H1 (cell line): ENCODE results near the gene SART1. TPM values are rescaled to one million over a fixed set of nuclear protein-coding genes. Genes with fewer than 3 reads are reported as not detected.
A peak's percentile ranks its signal among the peaks of the same experiment; 100 is the strongest.

Experiments used
- CTCF ChIA-PET: fragments of 300-600 bp; sonication (Branson Sonifier 250); formaldehyde crosslinking; loops from one replicate; lab custom pipeline; 2021; ENCODE audit not compliant: partially characterized antibody; lab: Charles Lee
- POLR2A ChIA-PET: fragments of 300-600 bp; sonication (Branson Sonifier 250); formaldehyde crosslinking; loops from one replicate; lab custom pipeline; 2021; ENCODE audit warnings: inconsistent platforms; ENCODE audit not compliant: partially characterized antibody; lab: Charles Lee
- DNase-seq, 2 experiments: peaks; one replicate each; pipeline versions ENCODE4 v3.0.0 to v3.0.0-alpha.2; 2010 to 2022; ENCODE audit warnings: low spot score in 2 of 2, low read depth in 1 of 2, mixed read lengths in 1 of 2
- FAIRE-seq: peaks from 2 replicates; lab custom pipeline; 2011; peaks lifted over from hg19 to GRCh38; lab: Jason Lieb, UNC
- H2AFZ ChIP-seq: 2 replicates; pipeline ENCODE4 v1.8.1; 2012; ENCODE audit warnings: low read length, inconsistent platforms
- H2AK5ac ChIP-seq: 2 replicates; pipeline ENCODE4 v1.6.1; 2013; ENCODE audit warnings: low read depth, low read length
- H2BK120ac ChIP-seq: replicated peaks from 2 replicates; pipeline ENCODE3; 2013; ENCODE audit warnings: low read depth, low read length, inconsistent platforms
- H2BK12ac ChIP-seq: 2 replicates; pipeline ENCODE4 v1.6.1; 2013; ENCODE audit warnings: low read depth, low read length
- H2BK15ac ChIP-seq: 2 replicates; pipeline ENCODE4 v1.6.1; 2013; ENCODE audit warnings: low read length
- H2BK20ac ChIP-seq: 2 replicates; pipeline ENCODE4 v1.6.1; 2013; ENCODE audit warnings: low read length
- H2BK5ac ChIP-seq: 2 replicates; pipeline ENCODE4 v1.6.1; 2013; ENCODE audit warnings: low read depth, low read length
- H3K14ac ChIP-seq: 2 replicates; pipeline ENCODE4 v1.6.1; 2013; ENCODE audit warnings: inconsistent platforms; ENCODE audit not compliant: insufficient read length
- H3K18ac ChIP-seq: 2 replicates; pipeline ENCODE4 v1.6.1; 2013; ENCODE audit warnings: low read length; ENCODE audit errors: extremely low read depth
- H3K23ac ChIP-seq: 2 replicates; pipeline ENCODE4 v1.6.1; 2013; ENCODE audit warnings: inconsistent platforms; ENCODE audit not compliant: insufficient read length
- H3K23me2 ChIP-seq: 2 replicates; pipeline ENCODE4 v1.6.1; 2013; ENCODE audit warnings: low read depth, low read length
- H3K27ac ChIP-seq: 2 replicates; pipeline ENCODE4 v1.6.1; 2011; ENCODE audit warnings: low read depth, low read length, inconsistent platforms
- H3K27me3 ChIP-seq, 4 experiments: replicated peaks in 1 of 4; 1 replicate in 1 of 4; 2 replicates in 3 of 4; pipeline versions ENCODE4 v1.6.1 to v1.8.1; 2011 to 2013; ENCODE audit warnings: low read length in 3 of 4, mild to moderate bottlenecking in 3 of 4, inconsistent platforms in 2 of 4, mixed read lengths in 2 of 4, moderate library complexity in 1 of 4; ENCODE audit not compliant: control insufficient read depth in 3 of 4, insufficient read depth in 3 of 4; ENCODE audit errors: extremely low read depth in 1 of 4
- H3K36me3 ChIP-seq, 4 experiments: 2 replicates each; pipeline versions ENCODE4 v1.6.1 to v1.8.1; 2011 to 2013; ENCODE audit warnings: mild to moderate bottlenecking in 4 of 4, low read length in 3 of 4, moderate library complexity in 2 of 4, control low read depth in 1 of 4, inconsistent platforms in 1 of 4; ENCODE audit not compliant: insufficient read depth in 4 of 4, control insufficient read depth in 2 of 4
- H3K4ac ChIP-seq: replicated peaks from 2 replicates; pipeline ENCODE3; 2013; ENCODE audit warnings: low read length, low read depth, mixed read lengths, inconsistent platforms; ENCODE audit not compliant: insufficient read length
- H3K4me1 ChIP-seq, 4 experiments: replicated peaks in 1 of 4; 1 replicate in 1 of 4; 2 replicates in 3 of 4; pipeline versions ENCODE4 v1.6.1 to v1.8.1; 2011 to 2013; ENCODE audit warnings: low read length in 3 of 4, inconsistent platforms in 2 of 4, mixed read lengths in 1 of 4; ENCODE audit not compliant: insufficient read depth in 4 of 4, control insufficient read depth in 3 of 4
- H3K4me2 ChIP-seq, 2 experiments: 2 replicates each; pipeline versions ENCODE4 v1.6.1 to v1.8.1; 2011 to 2013; ENCODE audit warnings: low read depth in 2 of 2, low read length in 2 of 2, control low read depth in 1 of 2, inconsistent platforms in 1 of 2, mild to moderate bottlenecking in 1 of 2; ENCODE audit not compliant: insufficient read depth in 1 of 2
- H3K4me3 ChIP-seq, 4 experiments: fragments of 200-600, 300-600 bp in 1 of 4; sonication (generic), shearing (Covaris generic), sonication (Bioruptor Twin) in 1 of 4; 2 replicates each; pipeline versions ENCODE4 v1.5.1 to v1.8.1; 2011 to 2016; ENCODE audit warnings: low read length in 4 of 4, low read depth in 3 of 4, control low read depth in 2 of 4, inconsistent platforms in 2 of 4, mild to moderate bottlenecking in 2 of 4, mixed read lengths in 1 of 4, moderate library complexity in 1 of 4; ENCODE audit not compliant: insufficient read depth in 2 of 4; ENCODE audit errors: extremely low read depth in 1 of 4
- H3K56ac ChIP-seq: replicated peaks from 2 replicates; pipeline ENCODE3; 2013; ENCODE audit warnings: low read depth, mild to moderate bottlenecking, mixed read lengths, low read length, inconsistent platforms; ENCODE audit not compliant: insufficient read length
- H3K79me1 ChIP-seq: 2 replicates; pipeline ENCODE4 v1.6.1; 2013; ENCODE audit warnings: low read depth, low read length, control low read depth
- H3K79me2 ChIP-seq, 2 experiments: 2 replicates each; pipeline versions ENCODE4 v1.6.1 to v1.8.1; 2012 to 2013; ENCODE audit warnings: low read length in 2 of 2, mild to moderate bottlenecking in 2 of 2, inconsistent platforms in 1 of 2; ENCODE audit not compliant: insufficient read depth in 2 of 2, control insufficient read depth in 1 of 2
- H3K9ac ChIP-seq, 4 experiments: replicated peaks in 1 of 4; 1 replicate in 1 of 4; 2 replicates in 3 of 4; pipeline versions ENCODE4 v1.6.1 to v1.8.1; 2011 to 2013; ENCODE audit warnings: low read depth in 3 of 4, low read length in 3 of 4, control low read depth in 2 of 4, mild to moderate bottlenecking in 2 of 4, moderate library complexity in 2 of 4, inconsistent platforms in 1 of 4; ENCODE audit errors: extremely low read depth in 1 of 4
- H3K9me3 ChIP-seq, 2 experiments: 2 replicates each; pipeline versions ENCODE4 v1.6.1 to v1.8.1; 2012 to 2013; ENCODE audit warnings: mild to moderate bottlenecking in 2 of 2, moderate library complexity in 2 of 2, control low read depth in 1 of 2, inconsistent platforms in 1 of 2, low read depth in 1 of 2, low read length in 1 of 2, mixed read lengths in 1 of 2; ENCODE audit not compliant: insufficient read depth in 2 of 2
- H4K20me1 ChIP-seq, 2 experiments: replicated peaks in 1 of 2; 2 replicates each; pipeline versions ENCODE3 to v1.8.1; 2011 to 2013; ENCODE audit warnings: inconsistent platforms in 2 of 2, low read length in 2 of 2, mild to moderate bottlenecking in 1 of 2; ENCODE audit not compliant: insufficient read depth in 2 of 2, control insufficient read depth in 1 of 2
- H4K5ac ChIP-seq: 2 replicates; pipeline ENCODE4 v1.6.1; 2013; ENCODE audit warnings: low read length, low read depth, mixed read lengths, inconsistent platforms; ENCODE audit not compliant: insufficient read length
- H4K8ac ChIP-seq: 2 replicates; pipeline ENCODE4 v1.8.0; 2013; ENCODE audit warnings: mild to moderate bottlenecking, moderate library complexity, low read length, inconsistent platforms; ENCODE audit not compliant: insufficient read depth; ENCODE audit errors: extremely low read depth
- H4K91ac ChIP-seq: replicated peaks from 2 replicates; pipeline ENCODE3; 2013; ENCODE audit warnings: low read length, mixed read lengths, inconsistent platforms; ENCODE audit not compliant: insufficient read length
- ASH2L ChIP-seq: fragments of 200-600, 300-600 bp; sonication (generic); IDR thresholded peaks from one replicate; pipeline ENCODE4 v1.7.1; 2017; ENCODE audit warnings: low read length
- CREB1 ChIP-seq: IDR thresholded peaks from 2 replicates; pipeline ENCODE4 v1.6.1; 2012; ENCODE audit warnings: inconsistent platforms
- POLR2AphosphoS5 ChIP-seq: IDR thresholded peaks from 2 replicates; pipeline ENCODE4 v1.6.1; 2011; ENCODE audit warnings: low read depth, low read length
- POU5F1 ChIP-seq: IDR thresholded peaks from 2 replicates; pipeline ENCODE4 v1.6.1; 2011; ENCODE audit warnings: low read depth, mild to moderate bottlenecking, low read length, moderate library complexity
- RAD21 ChIP-seq, 2 experiments: IDR thresholded peaks in 1 of 2; conservative IDR thresholded peaks in 1 of 2; 2 replicates each; pipeline ENCODE4 v1.6.1; 2011; ENCODE audit warnings: low read depth in 2 of 2, low read length in 2 of 2, improper control_type of control experiment in 1 of 2, inconsistent platforms in 1 of 2, mild to moderate bottlenecking in 1 of 2, moderate library complexity in 1 of 2
- RBBP5 ChIP-seq: IDR thresholded peaks from 2 replicates; pipeline ENCODE4 v1.7.1; 2012; ENCODE audit warnings: low read depth, mild to moderate bottlenecking, inconsistent platforms, low read length, moderate library complexity, borderline replicate concordance
- TAF1 ChIP-seq: IDR thresholded peaks from 2 replicates; pipeline ENCODE4 v1.6.1; 2011; ENCODE audit warnings: mild to moderate bottlenecking, low read depth, low read length
- TBP ChIP-seq: IDR thresholded peaks from 2 replicates; pipeline ENCODE4 v1.6.1; 2011; ENCODE audit warnings: low read depth, low read length, improper control_type of control experiment
- WGBS, 2 experiments: shearing (Covaris generic) in 1 of 2; methylation state at CpG; one replicate each; pipeline versions ENCODE4 v1.1.6 to v1.1.7; 2013 to 2015; ENCODE audit warnings: low lambda C conversion rate in 2 of 2, mixed read lengths in 2 of 2, inconsistent platforms in 1 of 2, low coverage in 1 of 2, missing lambda C conversion rate in 1 of 2; ENCODE audit not compliant: insufficient replicate concordance in 2 of 2, insufficient coverage in 1 of 2, insufficient read length in 1 of 2; ENCODE audit errors: extremely low coverage in 1 of 2, missing lambda C conversion rate in 1 of 2; 5-methylcytosine and 5-hydroxymethylcytosine counted together
- polyA plus RNA-seq, 7 experiments: library from polyadenylated mRNA; depleted of rRNA in 3 of 7; stranded (reverse) in 5 of 7; unstranded in 2 of 7; fragments of >200 nt in 5 of 7; fragments of 200-250 nt in 2 of 7; gene quantifications; 1 replicate in 5 of 7; 2 replicates in 1 of 7; 4 replicates in 1 of 7; pipeline versions ENCODE4 v1.2.1 to v1.2.3, GENCODE V29; 2011 to 2013; ENCODE audit warnings: missing spikeins in 2 of 7, mixed read lengths in 2 of 7
- total RNA-seq: library from RNA; stranded (reverse); fragmentation: NEBNext Ultra II Directional; extraction: Animal tissue kit (Norgen Biotek cat#: 25700); gene quantifications from 2 replicates; pipeline ENCODE4 v1.2.1, GENCODE V29; 2021
- TF ChIP-seq, protein P1 (sequence below): IDR thresholded peaks from 2 replicates; pipeline ENCODE4 v1.6.1; 2012; ENCODE audit warnings: low read length, inconsistent platforms

Gene SART1
- total and polyA plus RNA-seq, 2 of the 8 experiments (the other 6 are each of a cell fraction or from before 2014, with no cell fraction given): 9.7 to 46.1 TPM

- peak; percentile 33 to 73 for DNase-seq
- peak within 1 kb of the TSS; percentile 56 to 77 for H3K4me2 ChIP-seq
- POLR2A ChIA-PET: interaction anchor here (0.6 to 2.8 kb wide), 9 partner anchors 8 to 87 kb away, joined by 3 to 13 read pairs (median 4); partner anchors contain the start of genes CCDC85B and CFL1
- TF ChIP-seq TAF1 (peak; percentile 71), TBP (peak; percentile 68; the same call in 1 of the 2 replicates), CREB1 (peak; percentile 47; the same call in 1 of the 2 replicates), ASH2L (peak; percentile 65), RBBP5 (peak; percentile 93; the same call in 1 of the 2 replicates), RAD21 (IDR thresholded peaks at IDR 0.05 in 1 of 2, conservative IDR thresholded peaks at IDR 0.05 in 1 of 2; ENCODE audit: low read depth in 2 of 2, low read length in 2 of 2) (peak in 1 of 2 experiments; percentile 5; a peak in 1 of 4 replicates), POU5F1 (no peak), POLR2AphosphoS5 (peak; percentile 64; the same call in 1 of the 2 replicates)
- TF ChIP-seq, protein P1, sequence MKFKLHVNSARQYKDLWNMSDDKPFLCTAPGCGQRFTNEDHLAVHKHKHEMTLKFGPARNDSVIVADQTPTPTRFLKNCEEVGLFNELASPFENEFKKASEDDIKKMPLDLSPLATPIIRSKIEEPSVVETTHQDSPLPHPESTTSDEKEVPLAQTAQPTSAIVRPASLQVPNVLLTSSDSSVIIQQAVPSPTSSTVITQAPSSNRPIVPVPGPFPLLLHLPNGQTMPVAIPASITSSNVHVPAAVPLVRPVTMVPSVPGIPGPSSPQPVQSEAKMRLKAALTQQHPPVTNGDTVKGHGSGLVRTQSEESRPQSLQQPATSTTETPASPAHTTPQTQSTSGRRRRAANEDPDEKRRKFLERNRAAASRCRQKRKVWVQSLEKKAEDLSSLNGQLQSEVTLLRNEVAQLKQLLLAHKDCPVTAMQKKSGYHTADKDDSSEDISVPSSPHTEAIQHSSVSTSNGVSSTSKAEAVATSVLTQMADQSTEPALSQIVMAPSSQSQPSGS: no peak
Observed at GRCh38 chr11:65945430-65945911, 16.1 kb upstream of the SART1 start, which contains the start of gene TSGA10IP. Gene TSGA10IP (plus strand): TSS chr11:65945480. CDS start chr11:65945676, 196 bp downstream.

More at GRCh38 chr11:65945430-65945911, 16.1 kb upstream of the SART1 start, which contains the start of gene TSGA10IP:
- H2BK20ac ChIP-seq: peak within 1 kb of the TSS; percentile 82; the same call in 1 of the 2 replicates
- no peak within 1 kb of the TSS for H3K14ac ChIP-seq
- H4K20me1 ChIP-seq: no peaks in the 10 kb centered on the region
- peak; percentile 42 for FAIRE-seq
- peak within 1 kb of the TSS; percentile 3 to 54 (median 30); a peak in 7 of 8 replicates for H3K4me3 ChIP-seq
- H3K27me3 ChIP-seq: no peaks in the 10 kb centered on the region
- H3K9ac ChIP-seq: peak within 1 kb of the TSS in 3 of 4 experiments; percentile 13 to 60 (median 27); a peak in 5 of 7 replicates
- H3K4ac ChIP-seq: peak within 1 kb of the TSS; percentile 57
- H3K36me3 ChIP-seq: no peaks in the 10 kb centered on the region
- peak within 1 kb of the TSS; percentile 94 for H2BK12ac ChIP-seq
- 50% methylated on average over 13 of the region's 13 CpGs; no CpG with 5 or more reads in 1 of the 2 experiments for WGBS, 2 experiments
- H4K5ac ChIP-seq: peak within 1 kb of the TSS; percentile 67
- peak within 1 kb of the TSS; percentile 55; the same call in 1 of the 2 replicates for H2AK5ac ChIP-seq
- no peak within 1 kb of the TSS for H3K56ac ChIP-seq
- no peaks in the 10 kb centered on the region for H3K9me3 ChIP-seq
- no peak within 1 kb of the TSS; the same call in 1 of the 2 replicates for H2BK15ac ChIP-seq
- H4K91ac ChIP-seq: peak within 1 kb of the TSS; percentile 97
- peak within 1 kb of the TSS; percentile 91 for H3K18ac ChIP-seq
- H2BK5ac ChIP-seq: peak within 1 kb of the TSS; percentile 62
- no peaks in the 10 kb centered on the region for H3K79me2 ChIP-seq
- H2AFZ ChIP-seq: peak within 1 kb of the TSS; percentile 15; the same call in 1 of the 2 replicates
- H4K8ac ChIP-seq: peak within 1 kb of the TSS; percentile 95
- peaks cover 3% of the 10 kb centered on the region; the same call in 1 of the 2 replicates for H3K23me2 ChIP-seq
- peak within 1 kb of the TSS; percentile 80 for H3K27ac ChIP-seq
- H2BK120ac ChIP-seq: peak within 1 kb of the TSS; percentile 92
- H3K79me1 ChIP-seq: no peaks in the 10 kb centered on the region
- peaks cover 3 to 25% (median 15%) of the 10 kb centered on the region in 4 experiments for H3K4me1 ChIP-seq
- H3K23ac ChIP-seq: no peak within 1 kb of the TSS
- CTCF ChIA-PET: interaction anchor here (1.0 to 3.9 kb wide), 5 partner anchors 12 to 58 kb away, joined by 3 to 16 read pairs (median 6); partner anchors contain the start of gene FIBP
